HG03575 (cell line): Measurements from ENCODE around the gene SPANXN2.
"Not testable (repeated sequence)": the region's sequence is repeated elsewhere in the genome, so short reads cannot be mapped to it uniquely, and the experiment has no call there.

ENCODE experiments used
- ATAC-seq: cut with Tn5 transposase; IDR thresholded peaks from one replicate; pipeline ENCODE4 v1.9.1; 2021; ENCODE audit not compliant: unreplicated experiment, insufficient number of reproducible peaks, low FRiP score; ENCODE audit errors: extremely low read depth

The SPANXN2 gene, protein sequence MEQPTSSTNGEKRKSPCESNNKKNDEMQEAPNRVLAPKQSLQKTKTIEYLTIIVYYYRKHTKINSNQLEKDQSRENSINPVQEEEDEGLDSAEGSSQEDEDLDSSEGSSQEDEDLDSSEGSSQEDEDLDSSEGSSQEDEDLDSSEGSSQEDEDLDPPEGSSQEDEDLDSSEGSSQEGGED

DNA sequence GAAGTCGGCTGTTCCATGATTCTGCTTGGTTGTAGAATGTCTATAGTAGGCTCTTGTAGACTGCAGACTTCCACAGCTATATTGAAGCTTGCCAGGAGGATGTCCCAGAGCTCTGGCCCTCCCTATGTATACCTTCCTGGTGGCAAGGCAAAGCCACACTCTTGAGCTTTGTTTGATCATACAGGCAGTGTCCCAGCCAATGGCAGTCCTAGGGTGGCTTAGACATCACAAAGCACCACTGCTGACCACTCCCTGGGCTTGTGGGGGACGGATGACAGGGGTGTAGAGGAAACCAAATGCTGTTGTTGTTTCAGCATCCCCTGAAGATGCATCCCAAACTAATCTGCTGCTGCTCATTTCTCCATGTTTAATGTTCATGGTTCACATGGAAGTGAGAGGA lies at the start of gene SPANXN2:
Gene SPANXN2 (minus strand): TSS at position 101 of the 400 bp plus-strand sequence. CDS start 84 bp downstream, at position 17.
- ATAC-seq, result not testable (repeated sequence)

DNA sequence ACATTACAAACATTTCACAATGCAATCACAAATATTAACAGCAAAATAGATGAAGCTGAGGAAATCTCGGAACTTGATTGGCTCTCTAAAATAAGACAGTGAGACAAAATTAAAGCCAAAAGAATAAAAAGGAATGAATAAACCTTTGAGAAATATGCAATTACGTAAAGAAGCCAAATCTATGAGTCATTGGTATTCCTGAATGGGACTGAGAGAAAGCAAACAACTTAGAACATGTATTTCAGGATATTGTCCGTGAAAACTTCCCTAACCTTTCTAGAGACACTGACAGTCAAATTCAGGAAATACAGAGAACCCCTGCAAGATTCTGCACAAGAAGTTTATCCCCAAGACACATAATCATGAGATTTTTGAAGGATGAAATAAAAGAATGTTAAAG lies 48.4 kb upstream of the SPANXN2 start:
- no peak for ATAC-seq

- ATAC-seq, result not testable (repeated sequence)
Observed at GRCh38 chrX:143767789-143768188, 47.2 kb upstream of the SPANXN2 start.

- no peak for ATAC-seq
Observed at GRCh38 chrX:143757887-143758286, 37.3 kb upstream of the SPANXN2 start.

GRCh38 chrX:143757375-143757774 lies 36.8 kb upstream of the SPANXN2 start:
- ATAC-seq, result no peak

DNA sequence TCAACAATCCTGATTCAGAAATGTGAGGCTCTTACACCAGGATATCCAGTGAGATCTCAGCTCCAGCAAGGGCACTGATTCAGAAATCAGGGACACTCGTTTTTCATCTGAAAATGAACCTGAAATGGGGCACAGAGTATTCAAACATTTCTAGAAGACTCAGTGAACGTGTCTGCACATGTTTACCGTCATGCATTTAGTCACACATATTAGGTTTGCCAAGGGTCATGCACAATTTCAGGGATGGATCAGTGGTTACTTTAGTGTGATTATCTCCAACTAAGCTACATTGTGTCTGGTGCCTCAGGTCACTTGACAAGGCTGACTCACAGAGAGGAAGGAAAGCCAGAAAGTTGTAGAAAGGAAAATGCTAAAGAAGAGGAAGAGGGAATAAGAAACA lies 33.6 kb upstream of the SPANXN2 start:
- ATAC-seq, result no peak

- no peak for ATAC-seq
Observed at GRCh38 chrX:143733866-143734265, 13.3 kb upstream of the SPANXN2 start.

- no peak for ATAC-seq
Observed at GRCh38 chrX:143726296-143726695, 5.7 kb upstream of the SPANXN2 start.

GRCh38 chrX:143701460-143701859 lies 19.1 kb downstream of the SPANXN2 start:
- no peak for ATAC-seq

GRCh38 chrX:143694885-143695284 lies 25.7 kb downstream of the SPANXN2 start:
- no peak for ATAC-seq

- ATAC-seq, result no peak
Observed at GRCh38 chrX:143683486-143683885, 37.1 kb downstream of the SPANXN2 start.

DNA sequence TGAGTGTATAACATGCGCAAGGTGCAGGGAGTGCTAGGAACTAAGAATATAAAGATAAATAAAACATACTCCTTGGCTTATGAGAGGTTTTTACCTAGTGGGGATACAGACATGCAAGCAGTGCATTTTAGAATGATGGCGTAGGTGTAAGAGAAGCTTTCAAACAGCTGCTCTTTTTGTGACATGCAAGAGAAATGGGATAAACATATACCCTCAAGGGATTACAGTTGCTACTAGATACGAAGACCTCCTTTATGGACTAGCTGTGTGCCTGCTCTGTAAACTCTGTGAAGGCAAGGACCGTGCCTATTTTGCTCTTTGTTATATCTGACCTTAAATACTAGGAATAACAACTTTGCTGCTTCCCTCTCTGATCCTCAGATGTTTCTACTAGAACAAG lies 45.6 kb downstream of the SPANXN2 start:
- no peak for ATAC-seq

DNA sequence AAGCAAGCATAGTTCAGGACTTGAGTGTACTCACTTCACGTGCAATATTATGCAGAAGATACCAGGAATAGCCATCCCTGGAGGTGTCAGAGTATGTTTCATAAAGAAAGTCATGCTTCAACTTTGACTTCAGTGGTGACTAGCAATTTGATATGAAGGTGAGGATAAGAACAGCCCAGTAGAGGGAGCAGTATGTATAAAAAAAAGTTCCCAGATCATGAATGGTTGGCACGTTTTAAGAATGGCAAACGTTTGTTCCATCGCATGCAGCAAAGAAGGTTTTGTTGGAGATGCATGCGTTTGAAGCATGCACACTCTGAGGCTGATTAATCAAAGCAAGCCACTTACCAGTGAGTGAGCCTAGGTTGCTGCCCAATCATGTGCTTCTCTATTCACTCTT lies 51.2 kb downstream of the SPANXN2 start:
- no peak for ATAC-seq

DNA sequence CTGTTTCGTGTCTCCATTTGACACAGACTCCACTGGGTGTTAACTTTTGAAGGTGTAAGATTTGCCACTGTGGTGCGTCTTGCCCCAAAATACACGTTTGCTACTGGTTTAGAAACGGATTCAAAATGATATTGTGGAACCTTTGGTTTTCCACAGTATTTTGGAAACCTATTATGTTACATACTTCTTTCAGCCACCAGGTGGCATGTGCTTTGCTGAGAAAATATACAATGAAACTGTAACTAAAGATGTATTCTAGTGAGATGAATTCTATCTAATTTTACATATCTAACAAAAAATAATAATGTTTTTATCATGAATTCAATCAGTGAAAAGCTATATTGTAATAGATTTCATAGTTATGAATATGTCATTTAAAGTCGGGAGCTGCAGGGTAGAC lies 56.2 kb downstream of the SPANXN2 start:
- no peak for ATAC-seq

DNA sequence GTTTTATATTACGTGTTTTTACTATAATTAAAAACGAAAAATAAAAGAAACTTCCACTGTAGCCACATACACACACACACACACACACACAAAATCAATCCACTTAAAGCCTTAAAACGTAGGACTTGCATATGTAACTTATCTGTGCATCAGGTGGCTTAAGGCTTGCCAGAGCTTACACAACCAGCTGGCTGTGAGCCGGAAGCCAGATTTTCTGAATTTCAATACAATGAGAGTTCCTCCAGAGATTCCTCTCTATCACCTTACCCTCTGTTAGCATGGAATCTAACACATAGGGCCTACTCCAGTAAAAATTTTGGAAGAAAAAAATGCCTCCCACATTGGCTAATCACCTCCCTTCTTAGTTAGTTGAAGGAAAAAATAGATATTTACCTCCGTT lies 56.8 kb downstream of the SPANXN2 start:
- ATAC-seq, result no peak
